HEK293 (cell line): ENCODE measurements around the gene RASAL2.

Experiments
- CTCF ChIA-PET: fragments of 350-600 bp; formaldehyde crosslinking; extraction: SDS; loops from one replicate; lab custom pipeline; 2021; ENCODE audit warnings: antibody characterized with exemption; lab: Yijun Ruan, JAX
- POLR2A ChIA-PET: fragments of 300-600 bp; formaldehyde crosslinking; extraction: SDS; loops from one replicate; lab custom pipeline; 2020; ENCODE audit warnings: antibody characterized with exemption, inconsistent platforms; lab: Yijun Ruan, JAX
- H3K27ac ChIP-seq: fragments of 200-500 bp; sonication (Bioruptor generic); 2 replicates; pipeline ENCODE4 v1.5.1; 2014; ENCODE audit warnings: low read depth, low read length, control low read depth, inconsistent platforms; ENCODE audit errors: extremely low read depth
- H3K36me3 ChIP-seq, 2 experiments: fragments of 200-500 bp in 1 of 2; sonication (Bioruptor generic) in 1 of 2; 1 replicate in 1 of 2; 2 replicates in 1 of 2; pipeline ENCODE4 v1.5.1; 2014 to 2017; ENCODE audit warnings: inconsistent platforms in 2 of 2, low read length in 2 of 2; ENCODE audit not compliant: control insufficient read depth in 2 of 2, insufficient read depth in 1 of 2
- H3K4me1 ChIP-seq: fragments of 200-500 bp; sonication (Bioruptor generic); 2 replicates; pipeline ENCODE4 v1.5.1; 2014; ENCODE audit warnings: mild to moderate bottlenecking, low read length, inconsistent platforms; ENCODE audit not compliant: control insufficient read depth, insufficient read depth
- H3K4me3 ChIP-seq: 2 replicates; pipeline ENCODE4 v1.5.1; 2011; ENCODE audit warnings: low read depth, mild to moderate bottlenecking, control low read depth, low read length, moderate library complexity
- H3K9me3 ChIP-seq: fragments of 200-500 bp; sonication (Bioruptor generic); 2 replicates; pipeline ENCODE4 v1.5.1; 2014; ENCODE audit warnings: low read depth, low read length, inconsistent platforms; ENCODE audit not compliant: control insufficient read depth, insufficient read depth
- GLI2 ChIP-seq: fragments of 450-650 bp; formaldehyde crosslinking; IDR thresholded peaks from 2 replicates; pipeline ENCODE4; 2017; ENCODE audit warnings: missing biosample characterization, missing genetic modification characterization, low read depth, borderline replicate concordance
- IKZF3 ChIP-seq: fragments of 450-650 bp; IDR thresholded peaks from 2 replicates; pipeline ENCODE4 v1.5.0; 2018; ENCODE audit warnings: missing biosample characterization, mild to moderate bottlenecking, missing genetic modification characterization, moderate library complexity
- PRDM1 ChIP-seq: fragments of 450-650 bp; formaldehyde crosslinking; IDR thresholded peaks from 2 replicates; pipeline ENCODE4; 2016; ENCODE audit warnings: missing biosample characterization, missing genetic modification characterization
- SP7 ChIP-seq: fragments of 450-650 bp; formaldehyde crosslinking; IDR thresholded peaks from 2 replicates; pipeline ENCODE4 v1.5.1; 2016; ENCODE audit warnings: missing biosample characterization, missing genetic modification characterization
- ZBTB1 ChIP-seq: fragments of 450-650 bp; formaldehyde crosslinking; IDR thresholded peaks from 2 replicates; pipeline ENCODE4 v1.5.1; 2016; ENCODE audit warnings: missing biosample characterization, missing genetic modification characterization
- ZBTB26 ChIP-seq: fragments of 450-650 bp; formaldehyde crosslinking; optimal IDR thresholded peaks from 2 replicates; pipeline ENCODE3; 2016; ENCODE audit warnings: missing biosample characterization, mild to moderate bottlenecking, missing genetic modification characterization
- ZFP69B ChIP-seq: fragments of 450-650 bp; formaldehyde crosslinking; IDR thresholded peaks from 2 replicates; pipeline ENCODE4 v1.5.1; 2016; ENCODE audit warnings: missing biosample characterization, missing genetic modification characterization
- ZNF174 ChIP-seq: fragments of 450-650 bp; formaldehyde crosslinking; IDR thresholded peaks from 2 replicates; pipeline ENCODE4 v1.5.0; 2017; ENCODE audit warnings: missing biosample characterization, mild to moderate bottlenecking, missing genetic modification characterization
- ZNF175 ChIP-seq: fragments of 450-650 bp; formaldehyde crosslinking; IDR thresholded peaks from 2 replicates; pipeline ENCODE4 v1.5.1; 2016; ENCODE audit warnings: missing biosample characterization, missing genetic modification characterization
- ZNF18 ChIP-seq: fragments of 450-650 bp; formaldehyde crosslinking; IDR thresholded peaks from 2 replicates; pipeline ENCODE4 v1.5.1; 2016; ENCODE audit warnings: missing biosample characterization, missing genetic modification characterization
- ZNF214 ChIP-seq: fragments of 450-650 bp; formaldehyde crosslinking; IDR thresholded peaks from 2 replicates; pipeline ENCODE4 v1.5.1; 2017; ENCODE audit warnings: missing biosample characterization, mild to moderate bottlenecking, missing genetic modification characterization, borderline replicate concordance
- ZNF221 ChIP-seq: fragments of 450-650 bp; formaldehyde crosslinking; IDR thresholded peaks from 2 replicates; pipeline ENCODE4 v1.5.1; 2017; ENCODE audit warnings: missing biosample characterization, missing genetic modification characterization, borderline replicate concordance
- ZNF341 ChIP-seq: fragments of 450-650 bp; formaldehyde crosslinking; IDR thresholded peaks from 2 replicates; pipeline ENCODE4; 2016; ENCODE audit warnings: low read depth, missing biosample characterization, missing genetic modification characterization
- ZNF398 ChIP-seq: fragments of 450-650 bp; formaldehyde crosslinking; IDR thresholded peaks from 2 replicates; pipeline ENCODE4 v1.5.1; 2017; ENCODE audit warnings: missing biosample characterization, missing genetic modification characterization
- ZNF48 ChIP-seq: fragments of 450-650 bp; formaldehyde crosslinking; IDR thresholded peaks from 2 replicates; pipeline ENCODE4 v1.5.1; 2016; ENCODE audit warnings: missing biosample characterization, missing genetic modification characterization
- ZNF621 ChIP-seq: fragments of 450-650 bp; formaldehyde crosslinking; IDR thresholded peaks from 2 replicates; pipeline ENCODE4 v1.5.1; 2017; ENCODE audit warnings: missing biosample characterization, missing genetic modification characterization
- ZNF626 ChIP-seq: fragments of 450-650 bp; sonication (Bioruptor Pico); formaldehyde crosslinking; IDR thresholded peaks from 2 replicates; pipeline ENCODE4 v1.5.1; 2018; ENCODE audit warnings: missing biosample characterization, missing genetic modification characterization, inconsistent platforms
- ZNF645 ChIP-seq: fragments of 450-650 bp; formaldehyde crosslinking; IDR thresholded peaks from 2 replicates; pipeline ENCODE4; 2016; ENCODE audit warnings: missing biosample characterization, missing genetic modification characterization
- ZNF658 ChIP-seq: fragments of 450-650 bp; formaldehyde crosslinking; IDR thresholded peaks from 2 replicates; pipeline ENCODE4; 2016; ENCODE audit warnings: missing biosample characterization, missing genetic modification characterization
- ZNF692 ChIP-seq: fragments of 450-650 bp; formaldehyde crosslinking; IDR thresholded peaks from 2 replicates; pipeline ENCODE4 v1.5.1; 2016; ENCODE audit warnings: missing biosample characterization, missing genetic modification characterization
- ZNF776 ChIP-seq: fragments of 450-650 bp; formaldehyde crosslinking; IDR thresholded peaks from 2 replicates; pipeline ENCODE4 v1.5.0; 2017; ENCODE audit warnings: missing biosample characterization, missing genetic modification characterization, borderline replicate concordance

Gene RASAL2

GRCh38 chr1:178146436-178146835, 52.5 kb downstream of the RASAL2 start:
- no peaks in the 10 kb centered on the region for H3K36me3 ChIP-seq
- no peak for TF ChIP-seq ZBTB26 (tag by site-specific recombination)
- no peak for TF ChIP-seq ZNF645 (tag by site-specific recombination)
- TF ChIP-seq GLI2 (tag by site-specific recombination): no peak
- TF ChIP-seq ZNF221 (tag by site-specific recombination): no peak
- no peak for TF ChIP-seq IKZF3 (tag by site-specific recombination)
- TF ChIP-seq ZNF341 (tag by site-specific recombination): no peak
- TF ChIP-seq ZNF776 (tag by site-specific recombination): no peak
- no peak for TF ChIP-seq ZNF174 (tag by site-specific recombination)
- no peak for TF ChIP-seq ZNF692 (tag by site-specific recombination)
- no peak for TF ChIP-seq ZNF398 (tag by site-specific recombination)
- TF ChIP-seq ZNF621 (tag by site-specific recombination): no peak
- no peak for TF ChIP-seq SP7 (tag by site-specific recombination)
- ChIA-PET CTCF (interaction anchor here (1.1 to 2.4 kb wide), 2 partner anchors 11 to 114 kb away, joined by 3 to 7 read pairs; no protein-coding TSS in a partner anchor), POLR2A (no interaction called here)
- no peak overlapping the region for H3K4me3 ChIP-seq
- H3K27ac ChIP-seq: no peak overlapping the region
- peaks cover 3% of the 10 kb centered on the region; the same call in 1 of the 2 replicates for H3K4me1 ChIP-seq
- H3K9me3 ChIP-seq: no peaks in the 10 kb centered on the region

GRCh38 chr1:178150610-178151009, 56.7 kb downstream of the RASAL2 start:
- peaks cover 3% of the 10 kb centered on the region; the same call in 1 of the 2 replicates for H3K4me1 ChIP-seq
- no peaks in the 10 kb centered on the region for H3K9me3 ChIP-seq
- no peak overlapping the region for H3K4me3 ChIP-seq
- no peaks in the 10 kb centered on the region for H3K36me3 ChIP-seq
- no peak overlapping the region for H3K27ac ChIP-seq
- TF ChIP-seq ZBTB1 (tag by site-specific recombination) (no peak), ZNF626 (tag by site-specific recombination) (no peak), ZNF175 (tag by site-specific recombination) (no peak), ZNF658 (tag by site-specific recombination) (no peak), ZFP69B (tag by site-specific recombination) (no peak), ZNF18 (tag by site-specific recombination) (no peak), ZNF214 (no peak), PRDM1 (tag by site-specific recombination) (no peak), ZNF48 (tag by site-specific recombination) (no peak)
- ChIA-PET POLR2A (no interaction called here), CTCF (interaction anchor here (0.8 kb wide), 1 partner anchor 33 kb away, joined by 3 read pairs; no protein-coding TSS in a partner anchor)
